Astrocyte (in vitro differentiated cells and primary cell): ENCODE data around the gene SCGB1C2. TPM values are rescaled to one million over a fixed set of nuclear protein-coding genes. Genes with fewer than 3 reads are reported as not detected.

ENCODE experiments used
- DNase-seq: peaks from one replicate; pipeline ENCODE4 v3.0.0-alpha.2; 2010; ENCODE audit warnings: low read depth
- FAIRE-seq: peaks from 2 replicates; lab custom pipeline; 2011; peaks lifted over from hg19 to GRCh38; lab: Jason Lieb, UNC
- H2AFZ ChIP-seq: 2 replicates; pipeline ENCODE4 v1.6.0; 2012; ENCODE audit warnings: low read depth, low read length, inconsistent platforms
- H3K27ac ChIP-seq: 2 replicates; pipeline ENCODE4 v1.5.1; 2011; ENCODE audit warnings: low read depth, low read length, inconsistent platforms
- H3K27me3 ChIP-seq: 2 replicates; pipeline ENCODE4 v1.6.0; 2011; ENCODE audit warnings: low read length, inconsistent platforms; ENCODE audit not compliant: insufficient read depth
- H3K36me3 ChIP-seq: 2 replicates; pipeline ENCODE4 v1.5.1; 2011; ENCODE audit warnings: low read length, inconsistent platforms; ENCODE audit not compliant: insufficient read depth
- H3K4me1 ChIP-seq: 2 replicates; pipeline ENCODE4 v1.5.1; 2011; ENCODE audit warnings: low read length, inconsistent platforms; ENCODE audit not compliant: insufficient read depth
- H3K4me2 ChIP-seq: 2 replicates; pipeline ENCODE4 v1.6.0; 2012; ENCODE audit warnings: low read length, inconsistent platforms
- H3K4me3 ChIP-seq: 2 replicates; pipeline ENCODE4 v1.5.1; 2011; ENCODE audit warnings: low read depth, mild to moderate bottlenecking, low read length, inconsistent platforms; ENCODE audit not compliant: insufficient read depth
- H3K79me2 ChIP-seq: 2 replicates; pipeline ENCODE4 v1.6.0; 2012; ENCODE audit warnings: mild to moderate bottlenecking, low read length, inconsistent platforms; ENCODE audit not compliant: insufficient read depth
- H3K9ac ChIP-seq: 2 replicates; pipeline ENCODE4 v1.6.0; 2012; ENCODE audit warnings: mild to moderate bottlenecking, low read length, inconsistent platforms
- H3K9me3 ChIP-seq: 2 replicates; pipeline ENCODE4 v1.5.1; 2012; ENCODE audit warnings: low read depth, mild to moderate bottlenecking, low read length, inconsistent platforms; ENCODE audit not compliant: insufficient read depth
- H4K20me1 ChIP-seq: 2 replicates; pipeline ENCODE4 v1.6.0; 2012; ENCODE audit warnings: low read length, inconsistent platforms; ENCODE audit not compliant: insufficient read depth
- H3K27ac Mint-ChIP-seq: one replicate; pipeline ENCODE4 v1.8.0; 2021; ENCODE audit warnings: mild to moderate bottlenecking, mixed read lengths; ENCODE audit not compliant: unreplicated experiment
- H3K27me3 Mint-ChIP-seq: one replicate; pipeline ENCODE4 v1.8.0; 2021; ENCODE audit warnings: low read depth, mixed read lengths; ENCODE audit not compliant: unreplicated experiment
- H3K36me3 Mint-ChIP-seq: one replicate; pipeline ENCODE4 v1.8.0; 2021; ENCODE audit warnings: low read depth, mixed read lengths; ENCODE audit not compliant: unreplicated experiment
- H3K4me1 Mint-ChIP-seq: one replicate; pipeline ENCODE4 v1.8.0; 2021; ENCODE audit warnings: low read depth, mixed read lengths; ENCODE audit not compliant: unreplicated experiment
- H3K4me3 Mint-ChIP-seq: one replicate; pipeline ENCODE4 v1.8.0; 2021; ENCODE audit warnings: mild to moderate bottlenecking, moderate library complexity, mixed read lengths; ENCODE audit not compliant: unreplicated experiment
- H3K9me3 Mint-ChIP-seq: one replicate; pipeline ENCODE4 v1.8.0; 2021; ENCODE audit warnings: mild to moderate bottlenecking, mixed read lengths; ENCODE audit not compliant: unreplicated experiment
- EZH2 ChIP-seq: IDR thresholded peaks from 2 replicates; pipeline ENCODE4 v1.6.1; 2012; ENCODE audit warnings: mild to moderate bottlenecking, low read length, inconsistent platforms; ENCODE audit not compliant: insufficient read depth
- total RNA-seq: library from RNA; stranded (reverse); gene quantifications from 2 replicates; pipeline ENCODE4 v1.2.1, GENCODE V29; 2021
- TF ChIP-seq, protein P1 (sequence below): IDR thresholded peaks from 2 replicates; pipeline ENCODE4 v1.5.1; 2011; ENCODE audit warnings: low read depth, mild to moderate bottlenecking, inconsistent platforms, low read length, moderate library complexity; ENCODE audit not compliant: insufficient read depth

SCGB1C2 gene
- total RNA-seq, 1 donor from 2014 or later = not detected

- no peak overlapping the region for H3K4me3 Mint-ChIP-seq
Measured at GRCh38 chr17:156946-157345, 19.6 kb downstream of the SCGB1C2 start.

DNA sequence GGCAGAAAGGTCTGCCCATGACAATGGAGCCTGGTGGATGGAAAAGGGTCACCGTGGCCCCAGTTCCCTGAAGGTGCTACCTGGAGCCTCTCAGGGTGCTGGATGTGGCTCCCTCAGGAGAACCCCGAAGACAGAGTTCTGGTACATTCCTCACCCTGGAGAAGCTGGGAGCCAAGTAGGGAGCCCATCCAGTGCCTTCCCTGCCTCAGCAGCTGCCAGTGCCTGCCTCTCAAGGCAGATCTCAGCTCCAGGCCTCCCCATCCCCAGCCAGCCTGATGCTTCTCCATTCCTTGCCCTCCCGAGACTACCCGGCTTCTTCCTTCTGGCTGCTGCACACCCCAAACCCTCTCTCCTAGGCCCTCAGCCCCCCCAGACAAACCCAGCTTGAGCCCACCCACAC is 20.5 kb downstream of the SCGB1C2 start:
- no peak overlapping the region for H3K4me3 Mint-ChIP-seq
- H3K4me2 ChIP-seq = no peak overlapping the region
- peaks cover 2% of the 10 kb centered on the region for H3K27me3 ChIP-seq
- no peaks in the 10 kb centered on the region for H3K36me3 ChIP-seq
- no peaks in the 10 kb centered on the region for H3K4me1 Mint-ChIP-seq
- FAIRE-seq (no peak), DNase-seq (no peak)
- TF ChIP-seq, protein P1, sequence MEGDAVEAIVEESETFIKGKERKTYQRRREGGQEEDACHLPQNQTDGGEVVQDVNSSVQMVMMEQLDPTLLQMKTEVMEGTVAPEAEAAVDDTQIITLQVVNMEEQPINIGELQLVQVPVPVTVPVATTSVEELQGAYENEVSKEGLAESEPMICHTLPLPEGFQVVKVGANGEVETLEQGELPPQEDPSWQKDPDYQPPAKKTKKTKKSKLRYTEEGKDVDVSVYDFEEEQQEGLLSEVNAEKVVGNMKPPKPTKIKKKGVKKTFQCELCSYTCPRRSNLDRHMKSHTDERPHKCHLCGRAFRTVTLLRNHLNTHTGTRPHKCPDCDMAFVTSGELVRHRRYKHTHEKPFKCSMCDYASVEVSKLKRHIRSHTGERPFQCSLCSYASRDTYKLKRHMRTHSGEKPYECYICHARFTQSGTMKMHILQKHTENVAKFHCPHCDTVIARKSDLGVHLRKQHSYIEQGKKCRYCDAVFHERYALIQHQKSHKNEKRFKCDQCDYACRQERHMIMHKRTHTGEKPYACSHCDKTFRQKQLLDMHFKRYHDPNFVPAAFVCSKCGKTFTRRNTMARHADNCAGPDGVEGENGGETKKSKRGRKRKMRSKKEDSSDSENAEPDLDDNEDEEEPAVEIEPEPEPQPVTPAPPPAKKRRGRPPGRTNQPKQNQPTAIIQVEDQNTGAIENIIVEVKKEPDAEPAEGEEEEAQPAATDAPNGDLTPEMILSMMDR = no peak
- TF ChIP-seq EZH2 = no peak
- no peaks in the 10 kb centered on the region for H3K4me1 ChIP-seq
- peaks cover 33% of the 10 kb centered on the region for H3K27me3 Mint-ChIP-seq
- H3K9me3 ChIP-seq = no peaks in the 10 kb centered on the region
- H3K36me3 Mint-ChIP-seq = no peaks in the 10 kb centered on the region
- H3K9ac ChIP-seq = no peak overlapping the region
- H3K79me2 ChIP-seq = no peaks in the 10 kb centered on the region
- H3K4me3 ChIP-seq = no peak overlapping the region
- H3K27ac Mint-ChIP-seq = no peak overlapping the region
- no peaks in the 10 kb centered on the region for H4K20me1 ChIP-seq
- H3K9me3 Mint-ChIP-seq = no peaks in the 10 kb centered on the region
- no peak overlapping the region for H3K27ac ChIP-seq
- no peak overlapping the region for H2AFZ ChIP-seq

More at GRCh38 chr17:156946-157345, 19.6 kb downstream of the SCGB1C2 start:
- no peak for FAIRE-seq
- no peaks in the 10 kb centered on the region for H3K27me3 ChIP-seq
- H3K9ac ChIP-seq = no peak overlapping the region
- no peaks in the 10 kb centered on the region for H4K20me1 ChIP-seq
- peaks cover 2% of the 10 kb centered on the region for H3K9me3 Mint-ChIP-seq
- no peak overlapping the region for H2AFZ ChIP-seq
- no peaks in the 10 kb centered on the region for H3K36me3 ChIP-seq
- no peaks in the 10 kb centered on the region for H3K4me1 Mint-ChIP-seq
- DNase-seq = no peak
- no peak overlapping the region for H3K27ac ChIP-seq
- no peaks in the 10 kb centered on the region for H3K9me3 ChIP-seq
- no peaks in the 10 kb centered on the region for H3K79me2 ChIP-seq
- no peak overlapping the region for H3K4me2 ChIP-seq
- H3K27me3 Mint-ChIP-seq = peaks cover 30% of the 10 kb centered on the region
- H3K36me3 Mint-ChIP-seq = no peaks in the 10 kb centered on the region
- H3K27ac Mint-ChIP-seq = no peak overlapping the region
- TF ChIP-seq EZH2 = no peak
- TF ChIP-seq, protein P1 = no peak
- H3K4me3 ChIP-seq = no peak overlapping the region
- H3K4me1 ChIP-seq = no peaks in the 10 kb centered on the region

GRCh38 chr17:158379-158778 is 21.0 kb downstream of the SCGB1C2 start:
- Histone ChIP-seq H3K9me3 (no peaks in the 10 kb centered on the region), H3K27me3 (peaks cover 2% of the 10 kb centered on the region), H3K9ac (no peak overlapping the region), H2AFZ (no peak overlapping the region), H3K79me2 (no peaks in the 10 kb centered on the region), H3K4me3 (no peak overlapping the region), H3K27ac (no peak overlapping the region), H4K20me1 (no peaks in the 10 kb centered on the region), H3K4me1 (no peaks in the 10 kb centered on the region), H3K4me2 (no peak overlapping the region), H3K36me3 (no peaks in the 10 kb centered on the region)
- Mint-ChIP-seq H3K9me3 (no peaks in the 10 kb centered on the region), H3K27me3 (peaks cover 35% of the 10 kb centered on the region), H3K4me3 (no peak overlapping the region), H3K4me1 (no peaks in the 10 kb centered on the region), H3K27ac (no peak overlapping the region), H3K36me3 (no peaks in the 10 kb centered on the region)
- DNase-seq (no peak), FAIRE-seq (no peak)
- no peak for TF ChIP-seq EZH2
- TF ChIP-seq, protein P1 = no peak
